IPS DF 19.7 (cell line): Measurements from ENCODE around the gene LARP4B.

Source experiments
- DNase-seq: peaks from one replicate; pipeline ENCODE4 v3.0.0-alpha.2; 2013; ENCODE audit warnings: low read depth, low spot score

LARP4B gene

DNA sequence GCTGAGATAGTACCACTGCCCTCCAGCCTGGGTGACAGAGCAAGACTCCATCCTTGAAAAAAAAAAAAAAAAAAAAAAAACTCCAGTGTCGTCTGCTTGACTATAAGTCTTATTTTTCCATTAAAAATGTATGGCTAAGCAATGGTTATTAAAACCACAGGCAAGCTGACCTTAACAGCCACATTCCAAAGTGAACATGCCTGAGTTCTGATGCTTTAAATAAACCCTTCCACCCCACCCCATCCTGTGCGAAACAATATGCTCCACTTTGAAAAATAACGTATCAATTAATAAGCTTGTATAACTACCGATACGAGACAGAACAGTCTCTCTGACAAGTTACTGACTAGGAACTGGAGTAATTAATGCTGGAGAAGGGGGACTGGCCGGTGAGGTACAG lies 63.7 kb downstream of the LARP4B start:
- no peak for DNase-seq

DNA sequence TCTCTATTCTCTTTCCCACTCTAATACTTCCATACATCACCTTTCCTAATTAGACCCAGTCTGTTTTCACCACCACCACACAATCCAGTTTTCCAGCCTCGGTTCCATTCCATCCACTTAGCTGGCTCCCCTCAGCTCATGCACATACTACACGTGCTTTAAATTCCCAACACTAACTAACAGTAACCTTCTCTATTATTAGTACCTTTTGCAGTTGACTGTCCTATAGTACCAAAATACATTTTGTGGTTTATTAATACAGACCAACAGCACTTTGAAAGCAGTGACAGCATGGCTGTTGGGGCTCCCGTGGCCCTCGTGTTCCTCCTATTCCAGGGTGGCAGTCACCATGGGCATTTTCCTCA lies 64.9 kb downstream of the LARP4B start:
- no peak for DNase-seq

DNA sequence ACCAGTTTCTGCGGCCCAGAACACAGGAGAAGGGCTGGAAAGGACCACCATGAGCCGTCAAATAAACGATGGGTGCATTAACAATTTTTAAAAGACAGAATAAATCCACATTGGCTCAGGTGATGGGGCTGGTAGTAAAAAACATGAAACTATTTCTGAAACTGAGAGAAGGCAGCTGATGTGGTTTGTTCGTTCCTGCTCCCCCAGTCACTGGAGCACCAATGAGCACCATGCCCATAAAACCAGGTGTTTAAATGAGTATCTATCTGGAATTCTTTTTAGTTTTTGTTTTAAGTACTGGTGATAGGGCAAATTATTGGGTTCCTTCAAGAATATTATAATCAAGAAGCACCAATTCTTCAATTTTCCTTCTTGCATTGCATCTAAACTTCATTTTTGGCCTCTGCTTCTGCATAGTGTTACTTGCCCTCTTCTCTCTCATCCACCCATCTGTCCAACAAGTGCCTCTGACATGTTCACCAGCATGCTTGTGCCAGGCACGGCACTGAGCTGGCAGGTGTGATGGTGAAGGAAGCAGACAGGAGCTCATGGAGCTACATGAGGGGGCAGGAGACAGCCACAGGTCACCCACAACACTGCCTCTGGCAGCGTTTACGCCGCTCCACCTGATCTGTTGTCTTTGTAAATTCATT lies 65.5 kb downstream of the LARP4B start:
- DNase-seq: no peak

DNA sequence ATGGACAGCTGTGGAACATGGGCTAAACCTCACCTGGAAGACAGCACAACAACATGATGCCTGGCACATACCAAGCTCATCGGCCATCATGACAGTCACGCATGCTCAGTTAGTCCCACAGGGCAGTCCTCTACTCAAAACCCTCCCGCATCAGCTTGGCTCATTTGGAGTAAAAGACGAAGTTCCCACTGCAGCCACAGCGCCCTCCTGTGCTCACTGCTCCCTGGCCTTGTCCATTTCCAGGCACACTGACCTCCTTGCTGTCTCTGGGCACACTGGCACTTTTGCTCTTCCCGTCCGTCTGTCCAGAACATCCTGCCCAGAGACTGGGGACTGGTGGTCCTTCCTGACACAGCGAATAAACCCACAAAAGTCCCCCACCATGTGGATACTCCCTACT lies 66.2 kb downstream of the LARP4B start:
- peak; percentile 15 for DNase-seq

DNA sequence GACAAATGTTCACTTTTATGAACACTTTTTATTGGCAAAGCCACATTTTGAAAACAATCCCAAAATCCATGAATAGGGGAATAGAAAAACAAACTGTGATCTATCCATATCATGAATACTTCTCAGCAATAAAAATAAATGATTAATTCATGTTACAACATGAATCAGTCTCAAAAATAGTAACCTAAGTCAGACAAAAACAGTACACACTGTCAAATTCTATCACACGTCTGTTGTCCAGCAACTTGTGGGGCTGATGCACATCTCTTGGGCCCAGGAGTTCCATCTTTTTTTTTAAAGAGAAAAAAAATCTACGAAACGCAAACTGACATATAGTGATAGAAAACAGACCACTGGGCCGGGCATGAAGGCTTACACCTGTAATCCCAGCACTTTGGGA lies 71.0 kb downstream of the LARP4B start:
- no peak for DNase-seq

DNA sequence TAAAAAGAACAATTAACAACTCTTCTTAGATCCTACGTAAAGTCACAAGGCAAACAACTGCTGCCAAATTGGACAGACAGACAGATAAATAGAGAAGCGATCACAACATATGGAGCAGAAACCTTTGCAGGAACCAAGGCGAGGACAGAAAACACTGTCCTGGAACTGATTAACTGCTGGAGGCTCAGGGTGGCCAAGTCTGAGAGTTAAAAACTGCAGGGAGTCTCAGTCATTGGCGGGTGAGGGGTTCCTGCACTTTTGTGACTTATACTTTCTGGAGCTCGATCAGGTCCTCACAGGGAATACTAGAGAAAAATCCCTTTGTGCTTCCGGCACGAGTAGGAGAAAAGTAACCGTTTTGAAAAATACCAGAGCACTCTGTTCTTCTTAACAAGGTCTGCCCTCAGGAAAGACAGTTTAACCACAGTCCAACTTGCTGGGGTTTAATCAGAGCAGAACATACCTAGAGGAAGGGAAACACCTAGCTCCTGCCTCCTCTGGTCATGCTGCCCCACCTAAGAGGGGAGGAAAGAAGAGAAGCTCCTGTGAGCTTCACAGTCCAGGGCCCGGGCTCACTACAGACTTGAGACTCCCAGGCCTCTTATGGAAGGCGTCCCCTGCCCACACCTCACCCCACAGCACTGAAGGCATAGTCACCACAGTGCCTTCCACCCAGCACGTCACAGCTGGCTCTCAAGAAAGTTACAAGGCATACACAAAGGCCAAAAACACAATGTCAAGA lies 74.9 kb downstream of the LARP4B start:
- no peak for DNase-seq

DNA sequence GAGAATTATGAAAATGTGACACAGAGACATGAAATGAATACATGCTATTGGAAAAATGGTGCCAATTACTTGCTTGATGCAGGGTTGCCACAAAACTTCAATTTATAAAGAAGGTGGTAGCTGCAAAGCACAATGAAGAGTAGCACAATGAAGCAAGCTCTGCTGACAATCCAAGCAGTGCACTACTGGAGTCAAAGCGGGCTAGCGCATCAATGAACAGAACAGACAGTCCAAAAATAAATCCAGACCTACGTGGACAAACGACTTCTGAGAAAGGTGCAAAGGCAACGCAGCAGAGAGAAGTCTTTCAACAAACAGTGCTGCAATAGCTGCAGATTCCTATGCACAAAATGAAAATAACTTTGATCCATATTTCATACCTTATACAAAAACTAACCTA lies 75.8 kb downstream of the LARP4B start:
- no peak for DNase-seq

DNA sequence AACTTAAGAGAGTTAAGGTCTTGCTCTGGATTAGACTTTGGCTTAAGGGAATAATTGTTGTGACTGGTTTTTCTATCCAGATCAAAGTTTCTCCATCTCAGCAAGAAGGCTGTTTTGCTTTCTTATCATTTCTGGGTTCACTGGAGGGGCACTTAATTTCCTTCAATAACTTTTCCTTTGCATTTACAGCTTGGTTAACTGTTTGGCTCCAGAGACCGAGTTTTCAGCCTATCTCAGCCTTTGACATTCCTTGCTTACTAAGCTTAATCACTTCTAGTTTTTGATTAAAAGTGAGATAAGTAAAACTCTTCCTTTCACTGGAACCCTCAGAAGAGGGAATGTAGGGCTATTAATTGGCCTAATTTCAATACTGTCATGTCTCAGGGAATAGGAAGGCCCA lies 76.4 kb downstream of the LARP4B start:
- DNase-seq: no peak

DNA sequence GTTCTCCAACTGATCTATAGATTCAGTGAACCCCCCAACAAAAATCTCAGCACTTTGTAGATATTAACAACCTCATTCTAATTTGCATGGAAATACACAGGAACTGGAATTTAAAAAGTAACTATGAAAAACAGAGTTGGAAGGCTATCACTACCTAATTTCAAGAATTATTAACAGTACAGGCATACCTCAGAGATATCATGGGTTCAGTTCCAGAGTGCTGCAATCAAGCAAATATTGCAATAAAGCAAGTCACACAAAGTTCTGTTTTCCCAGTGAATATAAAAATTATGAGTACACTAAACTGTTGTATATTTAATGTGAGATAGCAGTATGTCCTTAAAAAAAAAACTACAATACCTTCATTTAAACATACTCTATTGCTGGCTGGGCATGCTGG lies 78.5 kb downstream of the LARP4B start:
- no peak for DNase-seq

DNA sequence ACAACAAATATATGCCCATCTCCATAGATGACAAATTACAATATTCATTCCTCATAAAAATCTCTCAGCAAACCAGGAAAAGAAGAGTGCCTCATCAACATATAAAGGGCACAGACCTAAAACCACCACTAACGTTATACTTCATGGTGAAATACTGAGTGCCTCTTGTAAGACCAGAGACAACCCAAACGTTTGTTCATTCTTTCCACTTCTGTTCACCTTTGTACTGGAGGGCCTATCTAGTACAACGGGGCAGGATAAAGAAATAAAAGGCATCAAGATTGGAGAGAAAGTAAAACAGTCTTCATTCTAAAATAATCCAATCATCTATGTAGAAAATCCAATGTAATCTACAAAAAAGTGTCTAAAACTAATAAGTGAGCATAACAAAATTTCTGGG lies 79.1 kb downstream of the LARP4B start:
- DNase-seq: no peak

DNA sequence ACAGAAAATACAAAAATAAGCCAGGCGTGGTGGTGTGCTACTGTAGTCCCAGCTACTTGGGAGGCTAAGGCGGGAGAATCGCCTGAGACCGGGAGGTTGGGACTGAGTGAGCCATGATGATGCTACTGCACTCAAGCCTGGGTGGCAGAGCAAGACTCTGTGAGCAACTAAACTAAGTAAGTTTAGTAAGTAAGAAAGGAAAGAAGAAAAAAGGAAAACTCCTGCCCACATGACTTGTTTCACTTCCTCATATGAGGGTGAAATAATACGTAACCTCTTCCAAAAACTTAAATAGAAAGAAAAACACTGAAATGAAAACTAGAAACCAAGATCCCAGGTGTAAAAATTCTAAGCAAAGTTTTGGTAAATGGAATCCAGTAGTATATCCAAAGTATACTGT lies 79.6 kb downstream of the LARP4B start:
- DNase-seq: no peak

DNA sequence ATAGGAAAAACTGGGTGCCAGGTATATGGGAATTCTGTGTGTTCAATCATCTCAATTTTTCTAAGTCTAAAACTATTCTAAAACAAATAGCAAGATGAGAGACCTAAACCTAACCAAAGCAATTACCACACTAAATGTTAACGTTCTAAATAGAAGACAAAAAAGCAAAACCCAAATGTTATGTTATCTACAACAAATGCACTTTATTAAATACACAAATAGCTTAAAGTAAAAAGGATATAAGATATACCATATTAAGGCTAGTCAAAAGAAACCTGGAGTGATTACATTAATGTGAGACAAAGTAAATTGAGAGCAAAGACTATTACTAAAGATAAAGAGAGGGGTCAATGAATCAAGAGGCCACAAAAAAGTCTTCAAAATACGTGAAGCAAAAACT lies 81.4 kb downstream of the LARP4B start:
- no peak for DNase-seq

DNA sequence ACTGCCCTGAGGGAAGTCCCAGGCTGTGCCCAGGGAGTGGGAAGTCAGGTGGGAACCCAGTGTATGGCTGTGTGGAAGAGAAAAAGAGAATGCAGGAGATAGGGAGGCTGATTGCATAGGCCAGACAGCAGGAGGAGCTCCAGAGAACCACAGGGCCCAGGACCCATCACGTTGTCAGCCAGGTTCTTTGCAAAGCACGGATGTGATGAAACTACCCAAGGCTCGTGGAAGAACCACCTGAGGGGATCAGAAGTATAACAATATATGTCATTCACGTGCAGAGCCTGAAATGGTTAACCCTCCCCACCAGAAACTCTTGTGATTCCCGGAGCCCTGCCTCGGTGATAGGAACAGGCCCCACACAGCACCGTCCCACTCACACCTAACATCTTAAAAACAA lies 83.6 kb downstream of the LARP4B start:
- DNase-seq: peak; percentile 9

DNA sequence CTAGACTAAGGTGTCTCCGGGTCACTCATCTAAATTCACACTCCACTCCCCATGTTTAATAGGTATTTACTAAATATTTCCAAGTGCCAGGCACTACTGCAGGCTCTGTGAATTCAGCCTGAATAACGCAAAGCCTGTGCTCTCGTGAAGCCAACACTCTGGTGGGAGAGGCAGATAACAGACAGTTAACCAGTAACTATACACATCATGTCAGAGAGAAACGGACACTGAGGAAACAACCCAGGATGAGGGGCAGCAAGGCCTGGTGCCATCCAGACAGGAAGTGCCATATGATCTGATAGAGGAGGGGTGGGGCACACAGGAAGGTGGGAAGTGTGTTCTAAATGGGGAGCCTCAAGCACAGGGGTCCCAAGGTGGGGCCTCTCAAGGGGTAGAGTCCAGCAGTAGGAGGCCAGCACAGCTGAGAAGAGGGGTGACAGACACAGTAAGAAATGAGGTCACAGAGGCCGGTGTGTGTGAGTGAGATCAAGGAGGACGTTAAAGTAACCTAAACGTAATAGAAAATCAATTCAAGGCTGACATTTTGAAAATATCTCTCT lies 85.3 kb downstream of the LARP4B start:
- no peak for DNase-seq

DNA sequence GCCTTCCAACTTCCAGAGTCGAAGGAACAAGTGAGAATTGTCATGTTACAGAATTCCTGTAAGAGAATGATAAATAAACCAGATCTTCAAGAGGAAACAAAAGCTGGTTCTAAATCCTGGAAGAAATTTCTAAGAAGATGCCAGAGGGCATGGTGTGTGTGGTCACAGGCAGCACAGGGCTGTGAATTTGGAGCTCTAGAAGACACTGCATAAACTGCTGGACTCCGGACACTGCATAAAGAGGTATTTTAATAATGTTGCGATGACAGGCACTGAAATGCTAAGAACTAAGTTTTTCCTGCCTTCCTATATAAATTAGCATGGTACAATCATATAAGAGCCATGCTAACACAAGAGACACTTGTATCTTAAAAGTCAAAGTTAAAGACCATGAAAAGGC lies 86.0 kb downstream of the LARP4B start:
- DNase-seq: no peak

DNA sequence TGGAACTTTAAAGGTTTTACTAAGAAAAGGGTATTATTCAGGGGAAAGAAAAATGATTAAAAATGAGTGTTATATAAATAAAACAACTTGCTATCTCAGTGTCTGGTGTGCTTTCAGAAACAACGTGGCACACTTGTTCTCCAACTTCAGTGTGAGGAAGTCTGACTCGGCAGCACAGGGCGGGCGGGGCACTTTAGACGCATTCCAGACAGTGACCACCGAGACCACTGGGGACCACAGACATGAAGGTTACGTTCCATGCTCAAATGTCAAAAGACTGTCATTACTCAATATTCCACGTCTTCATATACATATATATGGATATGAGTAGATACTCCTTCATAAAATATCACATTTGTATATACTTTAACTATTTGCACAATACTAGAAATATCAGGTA lies 87.0 kb downstream of the LARP4B start:
- DNase-seq: no peak

DNA sequence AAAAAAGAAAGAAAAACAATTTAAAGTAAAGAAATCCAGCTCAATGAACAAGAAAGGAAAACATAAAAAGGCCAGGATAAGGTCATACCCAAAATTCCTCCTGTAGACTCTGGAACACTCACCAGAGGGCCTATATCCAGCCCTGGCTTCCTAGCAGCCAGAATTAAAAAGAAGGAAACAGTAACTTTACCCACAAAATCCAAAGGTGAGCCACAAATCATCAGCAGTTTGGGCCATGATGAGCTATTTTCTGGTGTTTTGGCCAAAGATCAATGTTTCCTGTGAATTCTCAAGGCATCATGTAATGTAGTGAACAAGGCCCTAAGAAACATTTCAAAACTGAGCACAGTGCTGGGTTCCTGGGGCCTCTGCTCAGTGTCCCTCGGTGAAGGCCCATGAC lies 87.8 kb downstream of the LARP4B start:
- DNase-seq: no peak

DNA sequence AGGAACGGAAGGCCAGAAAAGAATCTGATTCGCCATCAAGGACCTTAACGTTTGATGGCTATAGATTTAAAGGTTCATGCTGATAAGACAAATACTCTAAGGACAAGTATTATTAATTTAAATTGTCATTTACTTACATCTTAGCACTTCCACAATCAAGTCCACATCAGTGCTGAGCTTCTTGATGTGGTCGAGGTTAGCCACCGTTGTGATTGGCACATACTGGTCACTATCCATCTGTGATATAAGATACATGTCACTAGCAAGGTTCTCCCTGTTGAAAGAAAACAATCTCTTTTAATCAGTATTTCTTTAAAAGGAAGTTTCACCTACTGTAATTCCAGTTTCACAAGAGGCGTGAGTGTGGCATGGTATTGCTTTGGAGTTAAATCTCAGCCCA lies 88.7 kb downstream of the LARP4B start:
- DNase-seq: no peak

DNA sequence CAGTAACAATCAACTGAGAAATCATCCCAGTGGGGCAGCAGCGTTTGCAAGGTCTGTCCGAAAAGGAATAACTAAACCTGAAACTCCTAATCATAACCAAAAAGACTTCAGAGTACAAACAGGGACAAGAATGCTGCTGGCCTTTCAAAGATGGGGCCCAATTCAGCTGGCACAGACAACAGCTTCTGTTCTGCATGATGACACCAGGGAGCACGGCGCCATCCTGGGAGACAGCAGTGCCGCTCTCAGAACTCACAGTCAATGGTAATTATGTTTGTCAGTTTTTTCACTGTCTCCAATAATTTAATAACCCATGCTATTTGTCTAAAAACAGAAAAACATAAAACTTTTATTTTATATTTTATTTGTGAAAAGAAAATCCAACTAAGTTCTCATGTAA lies 90.0 kb downstream of the LARP4B start:
- no peak for DNase-seq

DNA sequence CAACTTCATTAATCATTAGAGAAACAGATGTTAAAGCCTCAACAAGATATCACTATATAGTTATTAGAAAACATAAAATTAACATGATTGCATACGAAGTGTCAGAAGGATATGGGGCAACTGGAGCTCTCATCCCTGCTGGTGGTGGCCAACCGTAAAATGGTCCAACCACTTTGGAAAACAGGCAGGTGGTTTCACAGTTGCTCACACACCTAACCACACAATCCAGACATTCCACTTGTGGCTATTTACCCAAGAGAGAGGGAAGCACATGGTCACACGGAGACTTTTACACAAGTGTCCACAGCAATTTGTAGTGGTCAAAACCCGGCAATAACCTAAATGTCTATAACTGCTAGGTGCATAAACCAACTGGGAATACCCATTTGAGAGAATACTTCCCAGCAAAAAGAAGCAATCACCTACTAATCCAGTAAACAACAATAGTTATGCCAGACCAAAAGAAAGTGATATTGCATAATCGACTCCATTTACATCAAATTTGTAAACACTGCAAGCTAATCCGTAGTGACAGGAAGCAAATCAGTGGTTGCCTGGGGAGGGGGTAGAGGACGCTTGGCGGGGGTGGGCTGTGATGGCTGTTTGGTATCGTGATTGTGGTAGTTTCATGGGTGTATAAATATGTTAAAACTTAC lies 91.8 kb downstream of the LARP4B start:
- DNase-seq: no peak

DNA sequence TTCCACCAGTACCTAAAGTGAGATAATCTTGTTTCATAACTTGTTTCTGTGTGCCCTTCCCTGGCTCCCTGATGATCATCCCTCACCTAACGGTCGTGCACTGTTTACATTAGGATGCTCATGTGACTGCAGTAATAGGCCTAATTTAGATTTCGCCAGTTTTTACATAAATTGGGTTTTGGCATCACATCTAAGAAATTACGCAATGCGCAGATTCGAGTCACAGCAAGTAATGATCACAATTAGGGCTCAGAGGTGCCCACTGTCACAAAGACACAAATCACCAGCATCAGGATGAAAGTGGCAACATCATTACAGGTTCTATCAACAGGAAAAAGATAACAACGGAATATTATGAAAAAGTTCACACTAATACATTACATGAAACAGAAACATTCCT lies 94.7 kb downstream of the LARP4B start:
- DNase-seq: no peak

DNA sequence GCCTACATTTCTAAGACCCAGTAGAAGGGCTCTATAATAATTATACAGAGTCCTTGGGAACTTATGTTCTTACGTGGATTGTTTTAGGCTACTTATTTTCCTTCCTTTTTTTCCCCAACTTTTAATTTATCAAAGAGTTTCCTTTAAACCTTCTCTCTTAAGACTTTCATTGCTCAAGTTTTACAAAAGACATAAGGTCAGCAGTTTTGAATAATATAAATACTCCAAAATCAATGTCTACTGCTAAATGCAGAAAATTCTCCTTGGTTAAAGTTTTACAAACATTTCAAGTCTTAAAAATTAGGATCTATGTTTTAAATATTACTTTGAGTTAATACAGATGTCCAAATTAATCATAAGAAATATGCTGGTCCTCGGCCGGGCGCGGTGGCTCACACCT lies 97.0 kb downstream of the LARP4B start:
- DNase-seq: no peak

DNA sequence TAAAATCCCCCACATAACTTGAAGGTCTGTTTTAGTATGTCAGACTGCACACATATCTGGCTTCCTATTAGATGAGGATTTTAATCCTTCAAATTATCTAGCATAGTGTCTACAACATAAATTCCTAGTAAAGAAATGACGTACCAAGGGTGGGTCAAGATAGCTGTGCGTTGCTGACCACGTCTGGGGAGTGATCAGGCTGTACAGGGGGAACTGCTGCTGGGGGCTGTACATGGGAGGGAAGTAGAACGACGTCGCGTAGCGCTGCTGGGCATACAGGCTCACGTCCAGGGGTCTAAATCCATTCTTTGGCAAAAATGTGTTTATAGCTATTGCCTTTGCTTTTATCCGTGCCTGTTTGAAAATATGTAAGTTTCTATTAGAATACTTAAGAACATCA lies 102.3 kb downstream of the LARP4B start:
- no peak for DNase-seq
